HEK293T (cell line): ENCODE results near the gene FBP2.

ENCODE experiments used
- ARNT ChIP-seq: fragments of 450-650 bp; IDR thresholded peaks from 2 replicates; pipeline ENCODE4 v1.6.1; 2017; ENCODE audit warnings: mild to moderate bottlenecking
- BHLHE40 ChIP-seq: fragments of 450-650 bp; IDR thresholded peaks from 2 replicates; pipeline ENCODE4 v1.6.1; 2016; ENCODE audit warnings: mild to moderate bottlenecking, moderate library complexity, borderline replicate concordance
- FOXA1 ChIP-seq: fragments of 450-650 bp; IDR thresholded peaks from 2 replicates; pipeline ENCODE4 v1.6.1; 2016; ENCODE audit warnings: mild to moderate bottlenecking
- FOXK2 ChIP-seq: fragments of 450-650 bp; IDR thresholded peaks from 2 replicates; pipeline ENCODE4 v1.6.1; 2016; ENCODE audit warnings: mild to moderate bottlenecking
- FOXM1 ChIP-seq: fragments of 450-650 bp; IDR thresholded peaks from 2 replicates; pipeline ENCODE4 v1.6.1; 2017; ENCODE audit warnings: mild to moderate bottlenecking, borderline replicate concordance
- HDGF ChIP-seq: fragments of 450-650 bp; IDR thresholded peaks from 2 replicates; pipeline ENCODE4 v1.6.1; 2017; ENCODE audit warnings: antibody characterized with exemption, borderline replicate concordance
- SP1 ChIP-seq: fragments of 450-650 bp; IDR thresholded peaks from 2 replicates; pipeline ENCODE4 v1.6.1; 2017
- SUZ12 ChIP-seq: fragments of 450-650 bp; IDR thresholded peaks from 2 replicates; pipeline ENCODE4 v1.6.1; 2016; ENCODE audit warnings: mild to moderate bottlenecking
- TARDBP ChIP-seq: fragments of 450-650 bp; IDR thresholded peaks from 2 replicates; pipeline ENCODE4 v1.6.1; 2016
- ZNF384 ChIP-seq: fragments of 450-650 bp; IDR thresholded peaks from 2 replicates; pipeline ENCODE4 v1.6.1; 2016

GRCh38 chr9:94568972-94569712 lies 24.5 kb downstream of the FBP2 start:
- TF ChIP-seq BHLHE40 (no peak), SUZ12 (no peak), FOXK2 (no peak), HDGF (no peak), FOXA1 (no peak), TARDBP (no peak), FOXM1 (no peak), SP1 (no peak), ZNF384 (no peak), ARNT (no peak)
